H1 (cell line): ENCODE results near the gene RSPO1. TPM values are rescaled to one million over a fixed set of nuclear protein-coding genes. Genes with fewer than 3 reads are reported as not detected.

Experiments used
- BCL11A ChIP-seq, 2 experiments: IDR thresholded peaks; one replicate each; pipeline ENCODE4 v1.6.1; 2011; ENCODE audit warnings: low read depth in 2 of 2, low read length in 2 of 2, mild to moderate bottlenecking in 2 of 2
- CEBPB ChIP-seq: IDR thresholded peaks from 2 replicates; pipeline ENCODE4 v1.6.1; 2012; ENCODE audit warnings: low read depth, low read length
- CHD7 ChIP-seq: fragments of 300-600 bp; sonication (generic); IDR thresholded peaks from 2 replicates; pipeline ENCODE4 v1.7.1; 2012; ENCODE audit warnings: low read length, moderate library complexity, mild to moderate bottlenecking, inconsistent platforms; ENCODE audit not compliant: insufficient replicate concordance
- CREB1 ChIP-seq: IDR thresholded peaks from 2 replicates; pipeline ENCODE4 v1.6.1; 2012; ENCODE audit warnings: inconsistent platforms
- HDAC6 ChIP-seq: IDR thresholded peaks from one replicate; pipeline ENCODE4 v1.7.1; 2012; ENCODE audit warnings: low read depth, mild to moderate bottlenecking, inconsistent platforms, low read length, moderate library complexity
- JUND ChIP-seq: IDR thresholded peaks from 2 replicates; pipeline ENCODE4 v1.6.1; 2011; ENCODE audit warnings: mild to moderate bottlenecking, improper control_type of control experiment, low read length
- NANOG ChIP-seq: IDR thresholded peaks from 2 replicates; pipeline ENCODE4 v1.6.1; 2011; ENCODE audit warnings: low read length, low read depth, mild to moderate bottlenecking, inconsistent platforms; ENCODE audit not compliant: insufficient read depth, poor library complexity, severe bottlenecking
- SAP30 ChIP-seq: fragments of 300-600 bp; sonication (generic); IDR thresholded peaks from 2 replicates; pipeline ENCODE4 v1.7.1; 2012; ENCODE audit warnings: low read length, moderate library complexity, mild to moderate bottlenecking, inconsistent platforms; ENCODE audit not compliant: insufficient read depth, insufficient replicate concordance
- SUZ12 ChIP-seq: fragments of 200-600 bp; sonication (generic); IDR thresholded peaks from 2 replicates; pipeline ENCODE4 v1.6.1; 2012; ENCODE audit warnings: mild to moderate bottlenecking, inconsistent platforms, low read length, moderate library complexity, mixed read lengths
- TBP ChIP-seq: IDR thresholded peaks from 2 replicates; pipeline ENCODE4 v1.6.1; 2011; ENCODE audit warnings: low read depth, low read length, improper control_type of control experiment
- USF2 ChIP-seq: IDR thresholded peaks from 2 replicates; pipeline ENCODE4 v1.6.1; 2011; ENCODE audit warnings: low read length, improper control_type of control experiment
- polyA plus RNA-seq, 7 experiments: library from polyadenylated mRNA; depleted of rRNA in 3 of 7; stranded (reverse) in 5 of 7; unstranded in 2 of 7; fragments of >200 nt in 5 of 7; fragments of 200-250 nt in 2 of 7; gene quantifications; 1 replicate in 5 of 7; 2 replicates in 1 of 7; 4 replicates in 1 of 7; pipeline versions ENCODE4 v1.2.1 to v1.2.3, GENCODE V29; 2011 to 2013; ENCODE audit warnings: missing spikeins in 2 of 7, mixed read lengths in 2 of 7
- total RNA-seq: library from RNA; stranded (reverse); fragmentation: NEBNext Ultra II Directional; extraction: Animal tissue kit (Norgen Biotek cat#: 25700); gene quantifications from 2 replicates; pipeline ENCODE4 v1.2.1, GENCODE V29; 2021

RSPO1 gene
- total and polyA plus RNA-seq, 2 of the 8 experiments (the other 6 are each of a cell fraction or from before 2014, with no cell fraction given): 0.39 TPM; not detected in 1

GRCh38 chr1:37614105-37614504, 20.6 kb downstream of the RSPO1 start (continued):
- TF ChIP-seq CHD7: no peak
- no peak for TF ChIP-seq CREB1
- no peak for TF ChIP-seq BCL11A (IDR thresholded peaks at IDR 0.05; ENCODE audit: low read depth in 2 of 2, low read length in 2 of 2)
- no peak for TF ChIP-seq SUZ12
- no peak for TF ChIP-seq CEBPB
- TF ChIP-seq SAP30: no peak
- TF ChIP-seq JUND: no peak
- no peak for TF ChIP-seq NANOG
- no peak for TF ChIP-seq TBP
- TF ChIP-seq HDAC6: no peak
- no peak for TF ChIP-seq USF2
